ENCODE data around the gene ACSBG1.

DNA sequence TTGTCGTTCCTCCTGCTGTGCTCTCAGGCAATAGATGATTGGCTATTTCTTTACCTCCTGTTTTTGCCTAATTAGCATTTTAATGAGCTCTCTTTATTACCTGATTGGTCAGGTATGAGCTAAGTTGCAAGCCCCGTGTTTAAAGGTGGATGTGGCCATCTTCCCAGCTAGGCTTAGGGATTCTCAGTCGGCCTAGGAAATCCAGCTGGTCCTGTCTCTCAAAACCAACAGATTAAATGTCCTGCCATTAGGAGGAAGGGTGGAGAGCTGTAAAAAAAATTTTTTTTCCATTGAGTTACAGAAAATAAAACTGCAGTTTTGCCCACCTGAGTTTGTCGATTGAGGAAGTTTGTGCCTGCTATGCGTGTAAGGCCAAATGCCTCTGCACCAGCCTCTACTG is 5.4 kb upstream of the ACSBG1 start:
- TF ChIP-seq CTCF (IDR thresholded peaks at IDR 0.05) (no peak), POLR2A (IDR thresholded peaks at IDR 0.05) (no peak), POLR2AphosphoS5 (IDR thresholded peaks at IDR 0.05) (no peak)

Measured in transverse colon (tissue), 4 donors.